CD1c-positive myeloid dendritic cell (primary cell): ENCODE results near the gene GRM2.

Source experiments
- DNase-seq: peaks from one replicate; pipeline ENCODE4 v3.0.0-alpha.2; 2016; ENCODE audit errors: extremely low spot score

The GRM2 gene

GRCh38 chr3:51680196-51680595 lies 26.7 kb upstream of the GRM2 start:
- no peak for DNase-seq

- DNase-seq = peak; percentile 27
Observed at GRCh38 chr3:51680663-51681230, 26.1 kb upstream of the GRM2 start.

- peak; percentile 63 for DNase-seq
Observed at GRCh38 chr3:51681453-51681852, 25.4 kb upstream of the GRM2 start.

- peak; percentile 89 for DNase-seq
Observed at GRCh38 chr3:51682079-51682478, 24.8 kb upstream of the GRM2 start.

GRCh38 chr3:51682526-51682925 lies 24.3 kb upstream of the GRM2 start:
- no peak for DNase-seq

- DNase-seq = no peak
Observed at GRCh38 chr3:51683566-51683965, 23.3 kb upstream of the GRM2 start.

GRCh38 chr3:51684971-51685751 lies 21.7 kb upstream of the GRM2 start:
- no peak for DNase-seq

- DNase-seq = no peak
Observed at GRCh38 chr3:51686056-51686455, 20.8 kb upstream of the GRM2 start.

- DNase-seq = peak; percentile 57
Observed at GRCh38 chr3:51686512-51687215, 20.2 kb upstream of the GRM2 start.

GRCh38 chr3:51687431-51688205 lies 19.2 kb upstream of the GRM2 start:
- DNase-seq = no peak

GRCh38 chr3:51688206-51688600 lies 18.7 kb upstream of the GRM2 start:
- DNase-seq = no peak

GRCh38 chr3:51691021-51691420 lies 15.8 kb upstream of the GRM2 start:
- no peak for DNase-seq

- DNase-seq = no peak
Observed at GRCh38 chr3:51691949-51692348, 14.9 kb upstream of the GRM2 start.

- no peak for DNase-seq
Observed at GRCh38 chr3:51692980-51693395, 13.9 kb upstream of the GRM2 start.

GRCh38 chr3:51696954-51697353 lies 9.9 kb upstream of the GRM2 start:
- DNase-seq = no peak

- DNase-seq = no peak
Observed at GRCh38 chr3:51698209-51698608, 8.7 kb upstream of the GRM2 start.

- no peak for DNase-seq
Observed at GRCh38 chr3:51700403-51700802, 6.5 kb upstream of the GRM2 start.

GRCh38 chr3:51702156-51702555 lies 4.7 kb upstream of the GRM2 start:
- DNase-seq = no peak

GRCh38 chr3:51703068-51703760 lies 3.7 kb upstream of the GRM2 start:
- no peak for DNase-seq

- no peak for DNase-seq
Observed at GRCh38 chr3:51703761-51704510, 2.9 kb upstream of the GRM2 start.

GRCh38 chr3:51704511-51704950 lies 2.3 kb upstream of the GRM2 start:
- DNase-seq = no peak
